CD4-positive, alpha-beta T cell treated with Interleukin-15 for 1 hour (primary cell): ENCODE measurements around the gene MTA3.
A peak's percentile ranks its signal among the peaks of the same experiment; 100 is the strongest.

Experiments used
- DNase-seq: peaks from one replicate; pipeline ENCODE4 v3.0.0-alpha.2; 2020

MTA3 gene

DNA sequence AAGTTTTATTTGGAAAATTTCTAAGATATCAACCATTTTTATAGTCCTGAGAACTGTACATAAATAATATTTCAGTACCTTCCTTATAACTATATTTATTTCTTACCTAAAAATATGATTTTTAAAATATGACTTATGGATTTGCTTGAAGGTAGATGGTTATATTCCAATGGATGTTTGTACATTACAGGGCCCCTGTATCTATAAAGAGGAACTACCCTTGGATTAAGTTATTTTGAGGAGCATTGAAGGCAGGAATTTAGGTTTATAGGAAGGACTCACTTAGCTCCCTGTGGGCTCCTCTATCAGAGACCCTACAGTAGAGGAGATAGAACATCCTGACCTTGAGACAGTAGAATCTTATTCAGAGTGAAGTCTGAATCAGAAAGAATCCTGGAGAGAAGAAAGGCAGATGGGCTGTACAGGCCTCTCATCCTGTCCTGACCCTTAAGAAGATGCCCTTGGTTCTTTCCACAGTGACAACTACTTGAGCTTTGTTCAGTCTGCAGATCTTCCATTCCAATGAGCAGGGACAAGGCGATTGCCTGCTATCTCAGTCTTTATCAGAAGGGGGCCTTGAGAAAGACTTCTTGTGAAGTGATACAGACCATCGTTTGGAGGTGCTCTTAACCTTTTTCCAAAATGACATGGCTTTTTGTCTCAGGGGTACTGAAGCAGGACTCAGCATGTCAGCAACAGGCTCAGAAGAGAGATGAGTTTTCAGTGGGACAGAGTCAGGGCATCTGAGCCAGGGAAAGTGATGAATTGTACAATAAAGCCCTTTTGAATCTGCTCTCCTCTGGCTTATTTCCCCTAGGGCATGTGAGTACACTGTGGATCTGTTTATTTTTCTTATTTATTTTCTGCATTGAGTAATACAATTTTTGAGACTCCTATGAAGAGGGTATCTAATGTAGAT is 174.6 kb downstream of the MTA3 start:
- no peak for DNase-seq

DNA sequence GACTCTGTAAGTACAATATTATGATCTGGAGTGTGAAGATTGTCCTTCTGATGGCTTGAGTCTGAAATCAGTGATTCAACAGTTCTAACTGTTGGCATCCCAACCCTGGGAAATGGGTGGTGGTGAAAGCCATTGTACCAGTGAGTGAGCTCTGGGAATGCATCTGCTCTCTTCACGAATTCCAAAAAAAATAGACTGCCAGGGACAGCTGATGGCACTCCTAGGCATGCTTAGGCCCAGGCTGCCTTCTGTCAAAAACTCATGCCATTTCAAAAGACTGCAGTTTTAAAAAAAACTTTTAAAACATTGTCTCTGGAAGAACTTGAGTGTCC is 175.2 kb downstream of the MTA3 start:
- DNase-seq: no peak

DNA sequence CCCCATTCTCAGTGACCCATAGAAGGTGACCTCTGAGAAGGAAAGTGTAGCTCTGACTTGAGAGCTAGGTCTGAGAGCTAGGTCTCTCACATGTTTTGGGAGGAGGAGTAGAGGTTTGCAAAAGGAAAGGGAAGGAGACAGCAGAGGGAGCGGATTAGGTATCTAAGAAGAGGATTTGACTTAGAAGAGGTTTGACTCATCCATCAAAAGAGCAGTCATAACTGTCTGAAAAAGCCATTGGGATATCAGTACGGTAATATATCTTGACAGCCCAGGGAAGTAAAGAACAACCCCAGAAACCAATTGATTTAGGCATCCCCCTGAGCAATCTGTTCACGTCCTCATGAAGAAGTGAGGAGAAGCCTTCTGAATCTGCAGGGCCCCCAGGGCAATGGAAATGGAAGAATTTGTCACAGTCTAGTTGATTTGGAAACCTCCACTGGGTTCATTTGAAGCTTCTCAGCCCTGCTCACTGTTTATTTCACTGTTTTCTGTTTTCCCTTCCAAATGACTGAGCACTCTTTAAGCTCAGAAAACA is 176.2 kb downstream of the MTA3 start:
- DNase-seq: no peak

DNA sequence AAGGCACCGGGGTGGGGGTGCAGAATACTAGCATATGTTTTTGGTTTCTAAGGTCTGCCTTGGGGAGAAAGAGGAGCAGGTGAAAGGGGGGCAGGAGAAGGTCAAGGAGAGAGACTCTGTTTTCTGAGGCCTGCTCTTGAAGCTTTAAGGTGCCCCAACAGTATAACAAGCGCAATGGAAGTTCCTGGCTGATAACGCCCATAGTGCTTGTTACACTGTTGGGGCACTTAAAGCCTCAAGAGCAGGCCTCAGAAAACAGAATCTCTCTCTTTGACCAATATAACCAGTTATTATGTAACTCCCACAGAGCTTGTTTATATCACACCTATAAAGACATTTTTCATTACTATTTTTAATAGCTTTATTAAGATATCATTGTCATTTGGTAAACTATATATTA is 179.0 kb downstream of the MTA3 start:
- DNase-seq: no peak

DNA sequence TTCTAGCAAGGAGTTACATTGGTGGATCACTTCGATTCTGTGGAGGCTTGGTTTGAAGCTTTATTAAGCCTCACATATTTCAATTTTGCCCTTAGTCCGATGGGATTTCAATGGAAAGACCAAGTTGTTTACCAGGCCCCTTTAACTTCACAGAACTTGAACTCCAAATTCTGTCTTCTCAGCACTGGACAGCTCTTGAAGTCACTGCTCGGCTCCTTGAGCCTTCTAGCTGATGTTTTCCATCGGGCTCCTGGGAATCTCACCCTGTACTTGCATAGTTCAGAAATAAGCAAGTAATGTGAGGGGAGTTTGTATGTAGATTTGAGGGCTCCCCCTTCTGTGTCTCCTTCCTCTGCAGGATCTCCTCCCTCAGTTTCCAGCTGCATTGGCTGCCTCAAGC is 180.4 kb downstream of the MTA3 start:
- no peak for DNase-seq

DNA sequence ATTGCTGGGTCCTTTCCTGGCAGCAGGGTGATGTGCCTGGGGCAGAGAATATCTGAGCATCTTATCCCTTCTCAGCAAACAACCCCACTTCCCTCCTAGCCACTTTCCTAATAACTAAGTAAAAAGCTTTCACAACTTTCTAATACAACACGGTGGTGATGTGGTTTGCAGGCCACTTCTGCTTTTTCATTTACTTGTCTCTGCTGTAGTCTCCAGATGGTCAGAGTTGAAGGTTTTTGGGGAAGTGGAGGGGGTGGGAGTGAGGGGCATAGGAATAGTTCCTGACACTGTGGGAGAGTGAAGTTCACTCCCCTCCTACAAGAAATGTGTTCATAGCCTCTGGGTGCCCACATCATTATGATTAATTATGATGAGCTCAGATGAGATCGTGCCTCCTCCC is 183.9 kb downstream of the MTA3 start:
- peak; percentile 66 for DNase-seq

DNA sequence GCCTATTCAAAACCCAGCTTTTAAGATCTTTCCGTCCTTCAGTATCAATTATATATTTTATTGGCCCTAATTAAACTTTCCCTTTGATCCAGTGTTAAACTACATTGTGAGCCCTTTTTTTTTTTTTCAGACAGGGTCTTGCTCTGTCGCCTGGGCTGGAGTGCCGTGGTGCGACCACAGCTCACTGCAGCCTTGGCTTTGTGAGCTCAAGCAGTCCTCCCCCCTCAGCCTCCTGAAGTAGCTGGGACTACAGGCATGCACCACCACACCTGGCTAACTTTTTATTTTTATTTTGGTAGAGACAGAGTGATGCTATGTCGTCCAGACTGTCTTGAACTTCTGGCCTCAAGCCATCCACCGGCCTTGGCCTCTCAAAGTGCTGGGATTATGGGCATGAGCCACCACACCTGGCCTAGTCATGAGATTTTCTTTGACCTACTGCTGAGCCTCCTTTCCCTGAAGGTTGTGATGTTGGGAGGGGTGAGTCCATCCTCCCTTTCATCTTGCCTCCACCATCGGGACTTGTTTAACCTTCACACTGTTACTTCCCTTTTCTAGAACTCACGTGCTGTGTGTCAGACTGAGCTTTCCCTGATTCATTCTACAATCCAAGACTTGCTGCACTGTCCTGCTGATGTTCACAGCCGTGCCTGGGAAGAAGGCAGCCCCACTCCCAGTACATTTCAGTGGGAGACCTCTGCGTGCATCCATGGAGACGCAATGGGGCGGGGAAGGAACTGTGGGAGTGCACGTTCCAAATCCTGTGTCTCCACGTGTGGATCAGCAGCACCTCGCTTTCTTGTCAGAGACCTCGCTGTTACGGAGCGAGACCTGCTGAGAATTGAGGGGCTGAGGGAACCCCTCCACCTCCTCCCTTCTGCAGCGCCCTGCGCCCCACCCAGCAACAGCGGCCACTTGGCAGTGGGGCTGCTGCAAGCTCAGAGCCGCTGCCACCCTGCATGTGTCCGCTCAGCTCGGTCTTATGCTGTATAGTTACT is 184.7 kb downstream of the MTA3 start:
- no peak for DNase-seq

DNA sequence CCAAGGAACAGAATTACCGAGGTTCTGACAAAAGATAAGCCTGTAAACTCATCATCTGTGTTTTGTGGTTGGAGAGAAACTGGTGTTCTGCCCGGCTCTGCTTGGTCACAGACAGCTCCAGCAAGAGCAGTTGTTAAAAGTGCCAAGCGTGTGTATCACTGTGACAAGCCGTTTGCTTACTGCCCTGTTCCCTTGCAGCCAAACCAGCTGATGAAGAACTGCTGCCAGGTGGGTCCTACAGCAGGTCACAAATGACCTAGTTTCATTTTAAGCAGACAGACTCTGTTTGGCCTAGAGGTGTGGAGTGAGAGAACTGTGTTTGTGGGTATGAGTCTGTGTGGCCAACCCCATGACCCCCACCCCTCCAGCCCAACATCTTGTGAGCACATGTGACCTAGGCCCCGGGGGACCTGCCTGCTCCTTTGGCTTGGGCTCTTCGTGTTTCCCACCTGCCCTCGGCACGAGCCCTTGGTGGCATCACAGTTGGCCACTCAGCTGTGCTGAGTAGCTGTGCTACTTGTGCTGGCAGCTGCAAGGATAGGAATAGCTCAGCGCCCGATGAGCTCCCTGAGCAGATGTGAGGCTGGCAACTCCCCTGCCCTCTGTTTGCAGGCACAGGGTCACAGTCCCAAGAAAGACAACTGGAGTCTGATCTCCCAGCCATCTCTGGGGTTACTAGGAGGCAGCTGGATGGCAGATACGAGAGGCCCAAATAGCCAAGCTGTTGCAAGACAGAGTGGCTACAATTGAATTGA is 185.8 kb downstream of the MTA3 start:
- DNase-seq: peak; percentile 47

DNA sequence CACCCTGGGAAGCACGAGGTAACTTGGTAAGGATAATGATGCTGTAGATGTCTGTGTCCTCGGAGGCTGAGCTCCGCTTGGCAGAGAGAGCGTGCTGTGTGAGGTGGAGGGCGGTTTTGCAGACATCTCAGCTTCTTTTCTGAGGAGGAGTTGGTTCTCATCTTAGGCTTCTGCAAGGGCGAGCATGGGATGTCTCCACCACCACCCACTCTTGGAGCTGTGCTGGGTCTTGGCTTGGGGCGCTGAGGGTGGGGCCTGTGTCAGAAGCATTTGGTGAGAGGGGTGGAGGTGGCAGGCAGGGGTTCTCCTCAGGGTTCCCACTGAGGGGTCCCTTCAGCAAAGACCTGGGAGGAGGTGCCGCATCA is 186.3 kb downstream of the MTA3 start:
- no peak for DNase-seq

DNA sequence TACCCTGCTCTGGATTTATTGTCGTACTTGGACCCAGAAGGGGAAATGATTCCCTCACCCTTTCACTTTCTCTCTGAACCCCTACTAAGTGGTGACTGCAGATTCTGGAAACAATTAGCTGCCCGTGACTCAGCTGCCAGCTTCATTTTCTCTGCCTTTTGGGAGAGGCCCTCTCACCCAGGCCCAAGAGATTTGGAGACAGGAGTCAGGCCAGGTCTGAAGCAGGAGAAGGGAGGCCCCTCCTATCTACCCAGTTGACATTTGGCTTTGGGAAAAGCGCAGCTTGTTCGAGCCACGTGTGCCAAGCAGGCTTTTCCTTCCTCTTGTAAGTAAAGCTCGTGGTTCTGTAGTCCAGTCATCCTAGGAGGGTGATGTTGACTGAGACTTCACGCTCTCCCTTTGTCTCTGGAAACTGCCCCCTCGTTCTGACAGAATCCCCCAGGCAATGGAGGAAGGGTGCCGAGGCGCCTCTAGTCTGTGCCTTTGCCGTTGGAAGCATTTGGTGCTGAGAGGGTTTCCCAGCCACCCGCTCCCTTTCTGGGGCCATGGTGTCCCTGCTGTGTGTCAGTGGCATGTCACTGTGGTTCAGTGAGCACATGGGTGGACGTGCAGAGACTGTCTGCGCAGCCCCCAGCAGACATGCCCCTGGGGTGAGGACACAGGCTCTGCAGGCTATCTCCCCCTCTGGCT is 186.9 kb downstream of the MTA3 start:
- DNase-seq: no peak

DNA sequence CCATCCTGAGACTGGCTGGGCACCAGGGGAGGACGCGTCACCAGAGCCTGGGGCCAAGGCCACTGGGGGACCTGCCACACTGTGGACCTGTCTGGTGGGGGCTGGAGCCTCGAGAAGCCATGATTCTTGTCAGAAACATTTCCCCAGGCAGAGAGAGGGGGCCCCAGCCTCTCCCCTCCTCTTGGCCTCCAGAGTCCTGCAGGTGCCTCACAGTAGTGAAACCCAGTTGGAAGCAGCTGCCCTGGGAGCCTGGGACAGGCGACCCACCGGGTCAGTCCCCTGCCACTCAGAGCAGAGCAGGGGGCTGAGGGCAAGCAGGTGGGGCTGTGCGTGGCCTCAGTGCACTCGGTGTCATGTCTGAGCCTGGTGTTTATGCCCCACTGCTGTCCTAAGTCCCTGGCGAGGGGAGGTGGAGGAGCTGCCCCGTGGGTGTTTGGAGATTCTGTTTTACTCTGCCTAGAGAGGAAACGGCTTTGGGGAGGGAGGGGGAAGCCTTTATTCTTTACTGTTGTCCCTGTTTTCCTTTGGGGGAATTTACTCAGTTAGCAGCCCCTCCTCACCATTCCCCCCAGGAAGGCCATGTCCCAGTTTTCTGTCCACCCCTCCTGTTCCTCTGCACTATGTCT is 187.8 kb downstream of the MTA3 start:
- DNase-seq: no peak

DNA sequence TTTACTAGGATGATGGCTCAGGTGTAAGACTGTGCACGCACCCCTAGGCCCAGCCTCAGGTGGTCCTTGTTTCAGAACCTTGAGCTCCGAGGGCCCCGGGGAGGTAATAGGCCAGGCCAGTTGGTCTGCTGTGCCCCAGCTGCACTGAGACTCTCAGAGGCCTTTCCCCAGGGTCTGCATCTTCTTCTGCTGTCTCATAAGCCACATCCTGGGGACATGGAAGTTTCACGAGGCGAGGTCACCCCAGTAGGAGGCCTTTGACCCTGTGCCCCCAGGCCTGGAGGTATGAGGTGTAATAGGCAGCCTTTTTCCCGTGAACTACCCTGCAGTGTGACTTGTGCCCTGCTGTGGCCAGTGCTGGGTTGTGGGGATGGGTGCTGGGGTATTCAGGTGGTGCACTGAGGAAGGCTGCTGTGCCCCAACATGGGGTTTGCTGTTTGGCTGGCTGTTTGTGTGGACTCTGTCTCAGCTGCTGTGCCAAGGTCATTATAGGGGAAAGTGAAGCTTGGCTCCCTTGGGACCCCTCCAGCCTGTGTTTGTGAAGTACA is 188.6 kb downstream of the MTA3 start:
- no peak for DNase-seq

DNA sequence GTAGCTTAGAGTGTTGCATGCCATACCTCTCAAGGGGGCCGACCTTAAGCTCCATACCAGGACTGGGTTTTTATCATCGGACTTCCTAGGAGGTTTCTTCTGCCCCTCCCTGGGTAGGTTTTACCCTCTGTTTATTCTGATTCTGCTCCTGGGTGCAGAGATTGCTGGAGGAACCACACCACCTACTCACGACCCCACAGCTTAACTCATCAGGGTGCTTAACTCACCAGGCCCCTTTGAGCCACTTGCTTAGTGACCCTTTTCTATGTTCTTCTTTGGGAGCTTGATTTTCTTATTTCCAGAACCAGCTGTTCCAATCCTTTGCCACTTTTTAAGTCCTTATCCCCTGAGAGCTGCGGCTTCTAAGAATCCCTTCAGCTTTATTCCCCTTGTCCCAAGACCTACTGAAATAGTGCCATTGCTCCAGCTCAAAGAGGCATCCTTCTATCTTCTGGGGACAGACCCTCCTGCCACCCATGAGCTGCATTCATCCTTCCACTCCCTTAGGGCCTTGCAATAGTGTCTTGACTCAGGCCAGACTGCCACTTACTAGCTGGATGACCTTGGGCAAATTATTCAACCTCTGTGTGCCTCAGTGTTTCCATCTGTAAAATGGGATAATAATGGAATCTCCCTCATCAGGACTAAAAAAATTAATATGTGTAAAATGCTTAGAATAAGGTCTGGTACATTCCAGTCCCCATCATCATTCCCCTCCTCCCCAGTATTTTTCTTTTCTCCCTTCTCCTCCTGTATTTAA is 189.7 kb downstream of the MTA3 start:
- no peak for DNase-seq

DNA sequence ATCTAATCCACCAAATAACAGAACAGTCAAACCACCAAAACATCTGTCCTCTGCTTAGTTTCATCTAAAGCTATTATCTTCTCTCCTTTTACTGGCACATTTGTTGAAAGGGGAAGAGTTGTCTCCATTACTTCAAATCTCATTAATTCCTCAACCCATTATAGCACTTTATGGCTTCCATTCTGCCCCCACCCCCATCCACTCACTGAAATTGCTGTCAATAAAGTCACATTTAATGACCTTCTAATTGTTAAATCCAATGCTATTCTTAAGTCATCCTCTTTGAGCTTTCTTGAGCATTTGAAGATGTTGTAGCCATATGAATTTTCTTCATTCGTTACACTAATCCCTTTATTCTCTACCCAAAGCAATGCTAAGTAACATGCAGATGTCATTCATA is 190.3 kb downstream of the MTA3 start:
- DNase-seq: no peak

DNA sequence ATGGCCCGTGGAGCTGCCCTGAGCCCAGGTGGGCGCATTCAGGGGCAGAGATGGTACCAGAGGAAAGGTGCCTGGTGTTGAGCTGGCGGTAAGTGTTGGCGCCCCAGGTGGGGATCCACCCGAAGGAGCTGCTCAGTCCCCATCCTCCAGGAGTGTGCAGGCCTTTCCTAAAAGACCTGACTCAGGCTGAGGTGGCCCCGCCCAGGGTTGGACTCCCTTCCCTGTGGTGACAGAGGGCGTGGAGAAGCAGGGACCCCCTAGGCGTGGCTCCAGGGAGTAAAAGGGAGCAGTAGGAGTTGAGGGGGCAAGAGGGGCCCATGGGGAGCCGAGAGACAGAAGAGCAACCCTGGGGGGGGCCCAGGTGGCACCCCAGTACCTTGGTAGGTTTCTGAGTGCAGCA is 193.1 kb downstream of the MTA3 start:
- no peak for DNase-seq

DNA sequence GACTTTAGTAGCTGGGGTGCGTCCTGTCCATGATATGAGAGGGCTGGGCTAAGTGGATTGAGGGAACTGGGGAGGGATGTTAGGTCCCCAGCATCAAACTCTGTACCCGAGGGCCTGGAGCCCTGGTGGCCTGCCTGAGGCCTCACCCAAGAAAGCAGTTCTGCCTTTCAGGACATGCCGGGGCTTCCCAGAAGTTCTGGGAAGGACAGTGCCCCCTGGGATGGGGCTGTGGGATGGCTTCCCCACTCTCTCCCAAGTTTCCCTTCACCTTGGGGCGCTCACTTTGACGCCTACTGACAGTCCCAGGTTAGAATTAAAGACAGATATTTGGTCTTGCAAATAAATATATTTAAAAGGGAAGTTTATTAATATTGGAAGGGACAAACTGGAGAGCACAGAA is 193.7 kb downstream of the MTA3 start:
- no peak for DNase-seq

DNA sequence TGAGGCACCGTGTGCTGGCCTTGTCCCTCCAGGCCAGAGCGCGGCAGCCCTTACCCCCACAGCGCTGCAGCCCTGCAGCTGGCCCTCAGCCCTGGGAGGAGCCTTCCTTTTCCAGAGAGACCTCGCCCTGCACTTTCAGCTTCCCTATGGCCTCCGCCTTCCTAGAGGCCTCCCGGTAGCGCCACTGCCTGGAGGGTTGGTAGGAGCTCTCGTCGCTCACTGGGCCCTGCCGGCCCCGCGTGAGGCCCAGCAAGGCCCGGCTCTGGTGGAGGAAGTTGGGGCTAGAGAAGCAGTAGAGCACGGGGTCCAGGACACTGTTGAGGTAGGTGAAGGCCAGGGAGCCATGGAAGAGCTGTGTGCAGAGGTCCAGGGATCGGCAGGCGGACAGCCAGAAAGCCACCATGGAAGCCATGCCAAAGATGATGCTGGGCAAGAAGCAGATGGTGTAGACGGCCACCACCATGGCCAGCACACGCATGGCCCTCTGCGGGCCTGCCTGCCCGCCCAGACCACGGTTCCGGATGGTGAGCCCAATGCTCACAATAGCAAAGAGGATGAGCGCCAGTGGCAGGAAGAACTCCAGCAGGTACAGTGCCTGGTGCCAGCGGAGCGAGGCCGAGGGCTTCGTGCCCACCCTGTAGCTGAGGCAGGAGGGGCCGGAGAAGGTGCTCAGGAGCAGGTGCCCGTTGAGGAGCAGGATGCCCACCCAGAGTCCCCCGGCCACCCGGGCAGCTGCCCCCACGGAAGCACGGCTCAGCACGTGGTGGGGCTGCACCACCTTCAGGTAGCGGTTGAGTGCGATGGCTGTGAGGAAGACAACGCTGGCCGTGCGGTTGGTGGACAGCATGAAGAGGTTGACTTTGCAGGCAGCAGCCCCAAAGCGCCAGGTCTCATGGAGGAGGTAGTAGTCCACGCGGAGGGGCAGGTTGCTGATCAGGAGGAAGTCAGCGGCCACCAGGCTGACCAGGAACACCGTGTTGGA is 194.7 kb downstream of the MTA3 start:
- no peak for DNase-seq

DNA sequence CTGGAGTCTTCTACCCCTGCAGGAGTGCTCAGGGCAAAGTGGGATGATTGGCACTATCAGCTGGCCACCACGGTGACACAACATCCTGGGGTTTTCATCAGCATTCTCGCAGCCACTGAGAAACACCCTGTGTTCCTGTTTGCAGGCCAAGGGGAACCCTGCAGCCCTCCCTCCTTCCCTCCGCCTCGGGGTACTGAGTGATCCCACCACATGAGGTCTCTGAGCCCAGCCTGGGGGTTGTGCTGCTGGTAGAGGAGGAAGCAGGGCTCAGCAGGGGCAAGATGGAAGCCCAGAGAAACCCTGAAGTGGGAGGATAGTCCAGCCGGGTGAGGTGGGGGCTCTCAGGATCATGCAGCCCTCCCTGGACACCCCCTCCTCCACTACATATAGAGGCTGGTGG is 195.7 kb downstream of the MTA3 start, which contains the start of gene OXER1:
OXER1 (minus strand) TSS at position 40 of the 400 bp plus-strand sequence. CDS start 73 bp downstream, outside the sequence.
- peak; percentile 43 for DNase-seq

DNA sequence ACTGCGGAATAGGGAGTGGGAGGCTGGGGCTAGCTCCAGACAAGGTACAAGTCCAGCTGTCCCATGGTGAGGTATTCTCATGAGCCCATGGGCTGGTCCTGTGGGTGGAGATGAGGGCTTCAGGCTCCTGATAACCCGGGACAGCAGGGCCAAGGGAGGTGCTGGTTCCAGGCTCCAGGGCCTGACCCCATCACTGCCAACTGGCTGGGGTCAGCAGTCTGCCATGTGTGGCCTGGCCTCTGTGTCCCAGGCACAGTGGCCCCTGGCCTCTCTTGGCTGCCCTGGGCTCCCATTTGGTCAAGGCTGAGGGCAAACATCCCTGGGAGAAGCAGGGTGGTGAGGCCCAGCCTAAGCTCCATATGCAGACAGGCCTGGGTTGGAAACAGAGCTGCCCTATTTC is 196.5 kb downstream of the MTA3 start:
- DNase-seq: no peak
